ENCODE data around the gene WDR48. TPM values are rescaled to one million over a fixed set of nuclear protein-coding genes. Genes with fewer than 3 reads are reported as not detected.

Gene WDR48
- total RNA-seq, 2 experiments from 2014 or later: 81.2 to 88.6 TPM

DNA sequence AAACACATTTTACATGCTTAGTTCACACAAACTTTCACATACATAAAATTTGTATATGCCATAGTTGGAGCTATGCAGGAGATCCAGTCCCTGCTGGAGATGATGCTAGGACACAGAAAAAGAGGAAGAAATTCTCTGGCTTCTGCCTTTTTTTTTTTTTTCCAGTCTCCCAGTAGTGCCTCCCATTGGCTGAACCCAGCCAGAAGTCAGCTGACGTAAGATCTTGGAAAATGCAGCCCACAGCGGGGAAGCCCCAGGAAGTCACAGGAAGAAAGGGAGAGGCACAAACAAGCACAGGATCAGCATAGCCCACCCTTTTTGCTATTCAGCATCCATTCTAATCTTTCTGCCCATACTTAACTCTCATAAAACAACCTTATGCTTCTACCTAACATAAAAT, 38.5 kb upstream of the WDR48 start:
- Histone ChIP-seq H3K27me3 (ENCODE audit: control insufficient read depth in 1 of 2, insufficient read depth in 2 of 2, low read length in 2 of 2) (peaks cover 0 to 4% of the 10 kb centered on the region in 2 experiments), H3K27ac (ENCODE audit: low read depth in 1 of 2, low read length in 2 of 2) (no peak overlapping the region), H3K4me3 (ENCODE audit: low read length) (no peak overlapping the region), H3K9me3 (ENCODE audit: control insufficient read depth in 1 of 2, insufficient read depth in 1 of 2, low read length in 2 of 2) (no peaks in the 10 kb centered on the region), H3K36me3 (ENCODE audit: insufficient read depth, low read length) (no peaks in the 10 kb centered on the region), H3K4me1 (ENCODE audit: insufficient read depth, low read length) (no peaks in the 10 kb centered on the region)
- Mint-ChIP-seq H3K9me3 (no peaks in the 10 kb centered on the region), H3K4me1 (ENCODE audit: low read depth) (no peaks in the 10 kb centered on the region), H3K36me3 (ENCODE audit: low read depth) (no peaks in the 10 kb centered on the region), H3K27me3 (peaks cover 36% of the 10 kb centered on the region), H3K4me3 (no peak overlapping the region), H3K27ac (no peak overlapping the region)
- POLR2A ChIA-PET: no interaction called here
- ATAC-seq (ENCODE audit: poor library complexity): no peak
- CTCF ChIA-PET: no interaction called here
- no peak for DNase-seq
- intact Hi-C loops (cut with DNase I, micrococcal nuclease): no loop called here
- TF ChIP-seq, protein P1, sequence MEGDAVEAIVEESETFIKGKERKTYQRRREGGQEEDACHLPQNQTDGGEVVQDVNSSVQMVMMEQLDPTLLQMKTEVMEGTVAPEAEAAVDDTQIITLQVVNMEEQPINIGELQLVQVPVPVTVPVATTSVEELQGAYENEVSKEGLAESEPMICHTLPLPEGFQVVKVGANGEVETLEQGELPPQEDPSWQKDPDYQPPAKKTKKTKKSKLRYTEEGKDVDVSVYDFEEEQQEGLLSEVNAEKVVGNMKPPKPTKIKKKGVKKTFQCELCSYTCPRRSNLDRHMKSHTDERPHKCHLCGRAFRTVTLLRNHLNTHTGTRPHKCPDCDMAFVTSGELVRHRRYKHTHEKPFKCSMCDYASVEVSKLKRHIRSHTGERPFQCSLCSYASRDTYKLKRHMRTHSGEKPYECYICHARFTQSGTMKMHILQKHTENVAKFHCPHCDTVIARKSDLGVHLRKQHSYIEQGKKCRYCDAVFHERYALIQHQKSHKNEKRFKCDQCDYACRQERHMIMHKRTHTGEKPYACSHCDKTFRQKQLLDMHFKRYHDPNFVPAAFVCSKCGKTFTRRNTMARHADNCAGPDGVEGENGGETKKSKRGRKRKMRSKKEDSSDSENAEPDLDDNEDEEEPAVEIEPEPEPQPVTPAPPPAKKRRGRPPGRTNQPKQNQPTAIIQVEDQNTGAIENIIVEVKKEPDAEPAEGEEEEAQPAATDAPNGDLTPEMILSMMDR (IDR thresholded peaks at IDR 0.05): no peak

DNA sequence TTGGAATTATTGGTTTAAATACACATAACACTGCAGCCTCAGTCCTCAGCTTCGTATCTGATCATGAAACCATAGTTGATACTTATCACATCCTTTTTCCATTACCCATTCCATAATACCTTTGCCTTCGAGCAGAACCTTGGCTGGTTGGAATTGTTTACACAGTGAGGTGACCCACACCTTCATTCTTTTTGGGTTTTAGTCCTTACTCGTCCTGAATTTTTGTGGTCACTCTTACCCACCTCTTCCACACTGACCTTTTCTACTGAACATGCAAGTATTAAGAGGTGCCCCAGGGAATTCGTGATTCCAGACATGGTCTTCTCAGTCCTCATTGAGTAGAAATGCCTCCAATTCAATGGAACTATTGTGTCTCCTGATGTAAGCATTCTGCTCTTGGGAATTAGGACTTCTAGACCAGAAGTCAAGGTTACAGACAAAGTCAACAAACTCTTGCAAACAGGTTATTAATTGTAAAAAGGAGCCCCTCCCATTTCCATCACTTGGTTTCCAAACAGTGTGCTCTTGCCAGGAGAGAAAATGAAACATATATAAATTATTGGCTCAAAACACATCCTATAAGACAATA, 37.8 kb upstream of the WDR48 start:
- Histone ChIP-seq H3K4me1 (ENCODE audit: insufficient read depth, low read length) (no peaks in the 10 kb centered on the region), H3K36me3 (ENCODE audit: insufficient read depth, low read length) (no peaks in the 10 kb centered on the region), H3K9me3 (ENCODE audit: control insufficient read depth in 1 of 2, insufficient read depth in 1 of 2, low read length in 2 of 2) (no peaks in the 10 kb centered on the region), H3K4me3 (ENCODE audit: low read length) (no peak overlapping the region), H3K27me3 (ENCODE audit: control insufficient read depth in 1 of 2, insufficient read depth in 2 of 2, low read length in 2 of 2) (peaks cover 0 to 4% of the 10 kb centered on the region in 2 experiments), H3K27ac (ENCODE audit: low read depth in 1 of 2, low read length in 2 of 2) (no peak overlapping the region)
- Mint-ChIP-seq H3K9me3 (no peaks in the 10 kb centered on the region), H3K27me3 (peaks cover 39% of the 10 kb centered on the region), H3K27ac (no peak overlapping the region), H3K36me3 (ENCODE audit: low read depth) (no peaks in the 10 kb centered on the region), H3K4me3 (no peak overlapping the region), H3K4me1 (ENCODE audit: low read depth) (no peaks in the 10 kb centered on the region)
- CTCF ChIA-PET: no interaction called here
- ATAC-seq (ENCODE audit: poor library complexity): no peak
- DNase-seq: no peak
- TF ChIP-seq, protein P1 (IDR thresholded peaks at IDR 0.05): no peak
- intact Hi-C loops (cut with DNase I, micrococcal nuclease): no loop called here
- POLR2A ChIA-PET: no interaction called here

DNA sequence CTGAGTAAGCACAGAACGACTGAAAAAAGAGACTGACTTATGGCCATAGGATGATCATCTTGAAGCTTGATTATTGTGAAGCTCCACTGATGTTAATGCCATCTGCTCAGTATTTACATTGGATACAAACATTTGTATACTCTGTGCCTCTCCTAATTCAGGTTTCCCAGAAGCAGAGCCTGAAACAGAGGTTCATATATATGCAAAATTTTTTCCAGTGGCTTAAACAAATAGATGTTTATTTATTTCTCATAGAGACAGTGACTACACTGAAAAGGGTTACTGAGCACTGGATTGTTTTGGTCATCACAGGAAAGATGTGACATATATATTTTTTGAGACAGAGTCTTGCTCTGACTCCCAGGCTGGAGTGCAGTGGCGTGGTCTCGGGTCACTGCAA, 36.4 kb upstream of the WDR48 start:
- Mint-ChIP-seq H3K4me1 (ENCODE audit: low read depth) (no peaks in the 10 kb centered on the region), H3K27ac (no peak overlapping the region), H3K9me3 (no peaks in the 10 kb centered on the region), H3K4me3 (no peak overlapping the region), H3K27me3 (peaks cover 51% of the 10 kb centered on the region), H3K36me3 (ENCODE audit: low read depth) (no peaks in the 10 kb centered on the region)
- peaks cover 0 to 4% of the 10 kb centered on the region in 2 experiments for H3K27me3 ChIP-seq (ENCODE audit: control insufficient read depth in 1 of 2, insufficient read depth in 2 of 2, low read length in 2 of 2)
- no peak for DNase-seq
- no peaks in the 10 kb centered on the region for H3K4me1 ChIP-seq (ENCODE audit: insufficient read depth, low read length)
- CTCF ChIA-PET: no interaction called here
- no peak for ATAC-seq (ENCODE audit: poor library complexity)
- H3K4me3 ChIP-seq (ENCODE audit: low read length): no peak overlapping the region
- TF ChIP-seq, protein P1 (IDR thresholded peaks at IDR 0.05): no peak
- no peaks in the 10 kb centered on the region for H3K36me3 ChIP-seq (ENCODE audit: insufficient read depth, low read length)
- POLR2A ChIA-PET: no interaction called here
- H3K27ac ChIP-seq (ENCODE audit: low read depth in 1 of 2, low read length in 2 of 2): no peak overlapping the region
- H3K9me3 ChIP-seq (ENCODE audit: control insufficient read depth in 1 of 2, insufficient read depth in 1 of 2, low read length in 2 of 2): no peaks in the 10 kb centered on the region
- intact Hi-C loops (cut with DNase I, micrococcal nuclease): no loop called here

All from CD4-positive, alpha-beta T cell (primary cell).